GM19035 (cell line): ENCODE measurements around the gene TUT4.
"Not testable (repeated sequence)": the region's sequence is repeated elsewhere in the genome, so short reads cannot be mapped to it uniquely, and the experiment has no call there.

Source experiments
- ATAC-seq: cut with Tn5 transposase; IDR thresholded peaks from one replicate; pipeline ENCODE4 v1.9.1; 2021; ENCODE audit not compliant: unreplicated experiment

Gene TUT4, protein sequence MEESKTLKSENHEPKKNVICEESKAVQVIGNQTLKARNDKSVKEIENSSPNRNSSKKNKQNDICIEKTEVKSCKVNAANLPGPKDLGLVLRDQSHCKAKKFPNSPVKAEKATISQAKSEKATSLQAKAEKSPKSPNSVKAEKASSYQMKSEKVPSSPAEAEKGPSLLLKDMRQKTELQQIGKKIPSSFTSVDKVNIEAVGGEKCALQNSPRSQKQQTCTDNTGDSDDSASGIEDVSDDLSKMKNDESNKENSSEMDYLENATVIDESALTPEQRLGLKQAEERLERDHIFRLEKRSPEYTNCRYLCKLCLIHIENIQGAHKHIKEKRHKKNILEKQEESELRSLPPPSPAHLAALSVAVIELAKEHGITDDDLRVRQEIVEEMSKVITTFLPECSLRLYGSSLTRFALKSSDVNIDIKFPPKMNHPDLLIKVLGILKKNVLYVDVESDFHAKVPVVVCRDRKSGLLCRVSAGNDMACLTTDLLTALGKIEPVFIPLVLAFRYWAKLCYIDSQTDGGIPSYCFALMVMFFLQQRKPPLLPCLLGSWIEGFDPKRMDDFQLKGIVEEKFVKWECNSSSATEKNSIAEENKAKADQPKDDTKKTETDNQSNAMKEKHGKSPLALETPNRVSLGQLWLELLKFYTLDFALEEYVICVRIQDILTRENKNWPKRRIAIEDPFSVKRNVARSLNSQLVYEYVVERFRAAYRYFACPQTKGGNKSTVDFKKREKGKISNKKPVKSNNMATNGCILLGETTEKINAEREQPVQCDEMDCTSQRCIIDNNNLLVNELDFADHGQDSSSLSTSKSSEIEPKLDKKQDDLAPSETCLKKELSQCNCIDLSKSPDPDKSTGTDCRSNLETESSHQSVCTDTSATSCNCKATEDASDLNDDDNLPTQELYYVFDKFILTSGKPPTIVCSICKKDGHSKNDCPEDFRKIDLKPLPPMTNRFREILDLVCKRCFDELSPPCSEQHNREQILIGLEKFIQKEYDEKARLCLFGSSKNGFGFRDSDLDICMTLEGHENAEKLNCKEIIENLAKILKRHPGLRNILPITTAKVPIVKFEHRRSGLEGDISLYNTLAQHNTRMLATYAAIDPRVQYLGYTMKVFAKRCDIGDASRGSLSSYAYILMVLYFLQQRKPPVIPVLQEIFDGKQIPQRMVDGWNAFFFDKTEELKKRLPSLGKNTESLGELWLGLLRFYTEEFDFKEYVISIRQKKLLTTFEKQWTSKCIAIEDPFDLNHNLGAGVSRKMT (N-terminal part only)

GRCh38 chr1:52552505-52553361 lies at the start of gene TUT4:
TUT4 (minus strand) TSS chr1:52553092; CDS start chr1:52526280, 26,812 bp downstream.
- peak; percentile 53 for ATAC-seq

GRCh38 chr1:52601991-52602855 lies 49.3 kb upstream of the TUT4 start, which contains the start of gene GPX7:
GPX7 (plus strand) TSS chr1:52602371; CDS start chr1:52602410, 39 bp downstream.
- no peak for ATAC-seq

GRCh38 chr1:52601519-52601918 lies 48.6 kb upstream of the TUT4 start:
- no peak for ATAC-seq

DNA sequence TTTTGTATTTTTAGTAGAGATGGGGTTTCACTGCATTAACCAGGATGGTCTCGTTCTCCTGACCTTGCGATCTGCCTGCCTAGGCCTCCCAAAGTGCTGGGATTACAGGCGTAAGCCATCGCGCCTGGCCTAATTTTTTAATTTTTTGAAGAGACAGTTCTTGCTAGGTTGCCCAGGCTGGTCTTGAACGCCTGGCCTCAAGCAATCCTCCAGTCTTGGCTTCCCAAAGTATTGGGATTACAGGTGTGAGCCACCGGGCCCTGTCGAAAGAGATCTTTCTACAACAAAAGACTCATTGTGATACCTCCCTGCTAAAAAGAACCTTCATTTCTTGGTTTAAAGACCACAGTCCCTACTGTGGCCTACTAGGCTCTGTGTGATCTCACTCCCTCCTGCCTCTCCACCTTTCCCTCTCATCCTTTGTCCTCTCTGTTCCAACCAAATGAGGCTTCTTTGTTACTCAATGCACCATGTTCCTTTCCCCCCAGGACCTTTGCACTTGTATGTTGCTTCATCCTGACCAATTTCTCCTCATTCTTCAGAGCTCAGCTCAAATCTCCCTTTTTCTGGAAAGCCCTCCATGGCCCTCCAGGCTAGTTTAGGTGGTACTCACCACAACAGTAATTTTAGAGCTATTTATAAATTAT lies 47.8 kb upstream of the TUT4 start:
- ATAC-seq = no peak

DNA sequence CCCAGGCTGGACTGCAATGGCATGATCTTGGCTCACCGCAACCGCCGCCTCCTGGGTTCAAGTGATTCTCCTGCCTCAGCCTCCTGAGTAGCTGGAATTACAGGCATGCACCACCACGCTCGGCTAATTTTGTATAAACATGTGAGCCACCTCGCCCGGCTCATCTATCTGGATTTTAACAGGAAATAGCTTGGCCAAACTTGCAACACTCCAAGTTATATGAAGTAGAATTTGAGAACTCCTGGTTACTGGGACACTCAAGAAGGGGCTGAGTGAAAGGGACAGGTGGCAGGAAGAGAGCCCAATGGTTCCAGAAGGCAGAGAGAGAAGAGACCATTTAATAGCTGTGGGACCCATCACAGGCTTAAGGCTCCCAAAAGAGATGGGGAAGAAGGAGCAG lies 46.3 kb upstream of the TUT4 start:
- no peak for ATAC-seq

DNA sequence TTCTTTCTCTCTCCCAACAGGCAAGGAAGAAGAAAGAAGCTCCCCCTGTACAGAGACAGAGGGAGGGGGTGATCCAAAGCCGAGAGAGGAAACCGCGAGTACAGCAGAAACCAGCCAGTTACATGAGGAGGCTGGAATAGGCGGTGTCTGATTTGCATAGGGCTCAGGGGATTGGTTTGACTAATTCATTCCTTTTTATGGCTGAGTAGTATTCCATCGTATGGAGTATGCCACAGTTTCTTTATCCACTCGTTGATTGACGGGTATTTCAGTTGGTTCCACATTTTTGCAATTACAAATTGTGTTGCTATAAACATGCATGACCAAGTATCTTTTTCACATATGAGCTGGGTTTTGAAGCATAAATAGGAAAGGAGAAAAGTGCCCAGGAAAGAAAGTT lies 45.8 kb upstream of the TUT4 start:
- ATAC-seq = no peak

DNA sequence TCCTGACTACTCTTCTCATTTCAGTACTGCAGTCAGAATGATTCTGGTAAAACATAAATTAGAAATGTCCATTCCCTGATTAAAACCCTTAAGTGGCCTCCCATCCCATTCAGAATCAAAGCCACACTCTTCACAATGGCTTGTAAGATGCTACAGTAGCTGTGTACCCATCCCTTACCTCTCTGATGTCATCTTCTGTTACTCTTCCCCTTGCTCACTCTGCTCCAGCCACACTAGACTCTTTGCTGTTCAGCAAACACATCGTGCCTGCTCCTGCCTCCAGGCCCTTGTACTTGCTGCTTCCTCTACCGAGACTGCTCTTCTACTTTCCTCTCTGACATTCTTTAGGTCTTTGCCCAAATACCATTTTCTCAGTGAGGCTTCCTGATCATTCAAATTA lies 45.0 kb upstream of the TUT4 start:
- no peak for ATAC-seq

DNA sequence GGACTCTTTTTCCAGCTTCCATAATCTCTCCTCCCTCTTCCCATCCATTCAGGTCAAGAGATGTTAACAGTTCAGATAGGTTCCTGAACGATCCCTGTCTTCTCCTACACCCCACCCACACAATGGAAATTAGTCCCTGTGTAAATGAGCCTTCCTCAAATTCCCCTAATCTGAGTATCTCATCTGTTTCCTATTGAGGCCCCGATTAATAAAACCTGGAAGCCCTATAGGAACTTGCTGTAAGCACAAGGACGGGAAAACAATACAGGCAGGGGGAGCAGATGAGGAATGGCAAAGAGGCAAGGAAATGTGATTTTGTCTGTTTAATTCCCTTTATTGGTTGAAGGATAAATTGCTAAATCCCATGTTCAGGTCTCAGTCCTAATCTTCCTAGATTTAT lies 42.2 kb upstream of the TUT4 start:
- no peak for ATAC-seq

DNA sequence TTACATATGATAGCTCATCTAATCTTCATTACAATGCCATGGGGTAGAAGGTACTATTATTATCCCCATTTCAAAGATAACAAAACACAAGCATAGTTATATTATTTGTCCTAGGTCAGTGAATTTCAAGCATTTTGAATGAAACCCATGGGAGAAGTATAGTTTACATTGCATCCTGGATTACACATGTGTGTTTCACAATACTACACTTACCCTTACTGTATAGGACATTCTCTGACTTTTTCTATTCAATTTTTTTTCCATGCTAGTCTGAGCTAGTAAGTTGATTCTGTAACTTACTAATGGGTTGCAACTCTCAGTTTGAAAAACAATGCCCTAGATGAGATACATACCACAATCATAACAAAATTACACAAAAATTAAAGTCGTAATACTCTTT lies 40.6 kb upstream of the TUT4 start:
- no peak for ATAC-seq

GRCh38 chr1:52592637-52593323 lies 39.9 kb upstream of the TUT4 start:
- ATAC-seq = no peak

DNA sequence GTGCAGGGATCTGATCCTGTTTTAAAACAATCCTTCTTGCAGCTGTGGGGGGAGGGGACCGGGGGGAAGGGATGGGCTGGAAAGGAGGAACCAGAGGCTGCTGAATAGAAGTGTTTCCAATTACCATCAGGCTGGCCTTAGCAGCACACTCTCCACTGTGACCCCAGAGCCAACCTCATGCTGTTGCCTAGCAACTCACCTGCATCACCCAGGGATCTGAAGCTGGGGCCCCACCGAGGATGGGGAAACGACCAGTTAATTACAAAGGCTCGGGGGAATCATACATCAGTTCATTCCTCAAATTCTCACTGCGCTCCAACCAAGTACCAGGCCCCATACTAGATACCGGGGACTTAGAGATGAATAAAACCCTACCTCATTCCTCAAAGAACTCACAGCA lies 37.4 kb upstream of the TUT4 start:
- ATAC-seq = no peak

DNA sequence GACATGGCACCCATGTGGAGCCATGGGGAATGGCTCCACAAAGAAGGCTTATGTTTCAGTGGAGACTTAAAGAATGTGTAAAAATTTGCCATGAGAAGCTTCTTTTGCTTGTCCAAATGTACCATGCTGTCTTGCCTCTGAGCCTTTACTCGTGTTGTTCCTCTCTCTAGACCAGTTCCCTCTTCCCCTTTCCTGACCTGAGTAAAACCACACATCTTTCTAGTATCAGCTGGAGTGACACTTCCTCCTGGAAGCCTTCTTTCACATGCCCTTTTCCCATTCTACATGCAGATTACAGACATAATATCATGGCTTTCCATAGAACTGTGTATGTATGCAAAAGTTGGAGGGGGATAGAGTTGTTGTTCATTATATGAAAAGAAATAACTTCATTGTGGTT lies 35.6 kb upstream of the TUT4 start:
- no peak for ATAC-seq

GRCh38 chr1:52588027-52588426 lies 35.1 kb upstream of the TUT4 start:
- no peak for ATAC-seq

GRCh38 chr1:52585474-52585873 lies 32.6 kb upstream of the TUT4 start:
- no peak for ATAC-seq

GRCh38 chr1:52582116-52582696 lies 29.3 kb upstream of the TUT4 start:
- no peak for ATAC-seq

DNA sequence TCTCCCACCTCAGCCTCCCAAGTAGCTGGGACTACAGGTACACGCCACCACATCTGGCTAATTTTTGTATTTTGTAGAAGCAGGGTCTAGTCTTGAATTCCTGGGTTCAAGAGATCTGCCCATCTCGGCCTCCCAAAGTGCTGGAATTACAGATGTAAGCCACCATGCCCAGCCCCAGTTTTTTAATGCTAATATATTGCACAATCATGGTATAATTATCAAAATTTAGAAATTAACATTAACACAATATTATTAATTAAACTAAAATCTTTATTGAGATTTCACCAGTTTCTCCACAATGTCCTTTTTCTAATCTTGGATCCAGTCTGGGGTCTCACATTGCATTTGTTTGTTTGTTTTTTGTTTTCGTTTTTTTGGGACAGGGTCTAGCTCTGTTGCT lies 27.4 kb upstream of the TUT4 start:
- no peak for ATAC-seq

- no peak for ATAC-seq
Measured at GRCh38 chr1:52579415-52579814, 26.5 kb upstream of the TUT4 start.

DNA sequence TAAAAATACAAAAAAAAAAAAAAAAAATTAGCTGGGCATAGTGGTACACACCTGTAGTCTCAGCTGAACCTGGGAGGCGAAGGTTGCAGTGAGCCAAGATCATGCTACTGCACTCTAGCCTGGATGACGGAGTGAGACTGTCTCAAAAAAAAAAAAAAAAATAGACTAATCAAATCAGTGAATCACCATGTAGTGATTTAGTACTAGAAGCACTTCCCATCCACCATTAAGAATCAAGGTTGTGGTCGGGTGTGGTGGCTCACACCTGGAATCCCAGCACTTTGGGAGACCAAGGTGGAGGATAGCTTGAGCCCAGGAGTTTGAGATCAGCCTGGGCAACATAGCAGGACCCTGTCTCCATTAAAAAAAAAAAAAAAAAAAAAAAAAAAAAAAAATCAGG lies 25.2 kb upstream of the TUT4 start:
- ATAC-seq = not testable (repeated sequence)
